Measurements from ENCODE around the gene TBC1D8.

TBC1D8 gene

DNA sequence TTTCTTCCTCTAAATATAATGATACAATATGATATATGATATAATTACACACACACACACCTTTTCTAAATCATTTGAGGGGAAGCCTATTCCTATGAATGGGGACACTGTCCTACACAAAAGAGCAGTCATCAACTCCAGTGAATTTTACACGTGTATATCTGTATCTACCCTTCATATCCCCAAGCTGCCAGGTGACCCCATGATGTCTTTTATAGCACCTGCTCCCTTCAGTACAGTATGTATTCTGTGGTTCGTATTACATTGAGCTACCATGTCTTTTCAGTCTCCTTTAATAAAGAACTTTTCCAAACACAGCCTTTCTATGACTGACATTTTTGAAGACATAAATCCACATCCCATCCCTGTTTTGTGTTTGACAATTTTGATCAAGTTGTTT lies 19.0 kb downstream of the TBC1D8 start:
- Histone ChIP-seq H3K9me3 (ENCODE audit: control insufficient read depth, insufficient read depth, low read length) (no peaks in the 10 kb centered on the region), H3K27me3 (ENCODE audit: control insufficient read depth, insufficient read depth, low read length) (no peaks in the 10 kb centered on the region), H3K36me3 (ENCODE audit: control insufficient read depth, insufficient read depth, low read length) (no peaks in the 10 kb centered on the region), H3K9ac (ENCODE audit: low read depth, low read length) (no peak overlapping the region), H3K4me3 (ENCODE audit: low read depth, low read length) (no peak overlapping the region), H3K27ac (ENCODE audit: low read depth, low read length) (no peak overlapping the region), H3K4me1 (ENCODE audit: control insufficient read depth, insufficient read depth, low read length) (peaks cover 6% of the 10 kb centered on the region)

DNA sequence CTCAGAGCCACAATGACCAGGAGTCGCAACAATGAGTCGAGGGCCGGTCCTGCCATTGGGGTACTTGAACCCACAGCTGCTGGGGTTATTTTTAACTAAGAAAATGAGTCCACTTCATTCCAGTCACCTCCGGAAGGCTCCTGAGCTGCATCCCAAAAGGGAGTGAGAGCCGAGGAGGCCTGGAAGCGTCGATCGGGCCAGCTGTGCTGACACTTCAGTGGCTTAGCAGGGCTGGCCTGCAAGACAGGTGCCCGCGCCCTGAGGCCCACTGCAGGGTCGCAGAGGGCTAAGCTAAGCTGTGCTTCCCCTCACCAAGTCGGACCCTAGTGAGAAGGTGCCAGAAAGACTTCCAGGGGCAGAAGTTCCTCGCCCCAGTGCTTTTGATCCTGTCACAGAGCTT lies 21.1 kb downstream of the TBC1D8 start:
- Histone ChIP-seq H3K9me3 (ENCODE audit: control insufficient read depth, insufficient read depth, low read length) (no peaks in the 10 kb centered on the region), H3K4me3 (ENCODE audit: low read depth, low read length) (no peak overlapping the region), H3K9ac (ENCODE audit: low read depth, low read length) (no peak overlapping the region), H3K27me3 (ENCODE audit: control insufficient read depth, insufficient read depth, low read length) (no peaks in the 10 kb centered on the region), H3K27ac (ENCODE audit: low read depth, low read length) (no peak overlapping the region), H3K4me1 (ENCODE audit: control insufficient read depth, insufficient read depth, low read length) (no peaks in the 10 kb centered on the region), H3K36me3 (ENCODE audit: control insufficient read depth, insufficient read depth, low read length) (no peaks in the 10 kb centered on the region)

DNA sequence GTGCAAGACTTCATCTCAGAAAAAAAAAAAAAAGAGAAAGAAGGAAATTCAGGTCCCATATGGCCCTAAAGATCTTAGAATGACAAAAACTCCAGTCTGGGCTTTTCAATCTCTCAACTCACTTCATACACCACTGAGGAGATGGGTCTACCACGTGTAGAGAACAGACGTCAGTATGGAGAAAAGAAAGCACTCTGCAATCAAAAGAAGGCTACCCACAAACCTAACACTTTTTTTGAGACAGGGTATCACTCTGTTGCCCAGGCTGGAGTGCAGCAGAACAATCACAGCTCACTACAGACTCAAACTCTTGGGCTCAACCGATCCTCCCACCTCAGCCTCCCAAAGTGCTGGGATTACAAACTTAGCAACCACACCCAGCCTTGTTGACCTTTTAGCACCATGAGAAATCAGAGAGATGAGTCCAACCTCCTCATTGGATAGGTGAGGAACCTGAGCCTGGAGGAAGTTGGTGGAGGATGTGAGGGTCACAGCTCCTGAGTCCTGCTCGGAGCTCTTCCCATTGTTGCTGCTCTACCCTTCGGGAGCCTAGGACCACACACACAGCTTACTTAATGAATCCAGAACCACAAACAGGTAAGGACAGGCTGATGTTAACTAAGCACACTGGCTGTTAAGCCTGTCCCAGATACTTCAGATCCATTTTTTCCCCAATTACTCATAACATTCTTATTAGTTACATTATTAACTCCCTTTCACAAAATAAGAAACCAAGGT lies 23.7 kb downstream of the TBC1D8 start:
- H3K27me3 ChIP-seq (ENCODE audit: control insufficient read depth, insufficient read depth, low read length), result no peaks in the 10 kb centered on the region
- H3K4me3 ChIP-seq (ENCODE audit: low read depth, low read length), result no peak overlapping the region
- H3K36me3 ChIP-seq (ENCODE audit: control insufficient read depth, insufficient read depth, low read length), result no peaks in the 10 kb centered on the region
- no peak overlapping the region for H3K27ac ChIP-seq (ENCODE audit: low read depth, low read length)
- no peaks in the 10 kb centered on the region for H3K9me3 ChIP-seq (ENCODE audit: control insufficient read depth, insufficient read depth, low read length)
- peaks cover 13% of the 10 kb centered on the region for H3K4me1 ChIP-seq (ENCODE audit: control insufficient read depth, insufficient read depth, low read length)
- H3K9ac ChIP-seq (ENCODE audit: low read depth, low read length), result no peak overlapping the region

DNA sequence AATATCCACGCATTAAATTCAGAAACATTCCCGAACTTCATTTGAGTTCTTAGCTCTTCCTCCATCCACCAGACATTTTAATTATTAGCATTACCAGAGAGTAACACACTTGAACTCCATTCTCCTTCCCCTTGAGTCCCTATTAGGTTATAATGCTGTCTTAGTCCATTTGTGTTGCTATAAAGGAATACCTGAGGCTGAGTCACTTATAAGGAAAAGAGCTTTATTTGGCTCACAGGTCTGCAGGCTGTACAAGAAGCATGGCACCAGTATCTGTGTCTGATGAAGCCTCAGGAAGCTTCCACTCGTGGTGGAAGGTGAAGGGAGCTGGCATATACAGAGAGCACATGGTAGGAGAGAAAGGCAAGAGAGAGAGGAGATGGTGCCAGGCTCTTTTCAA lies 25.4 kb downstream of the TBC1D8 start:
- Histone ChIP-seq H3K27ac (ENCODE audit: low read depth, low read length) (no peak overlapping the region), H3K27me3 (ENCODE audit: control insufficient read depth, insufficient read depth, low read length) (no peaks in the 10 kb centered on the region), H3K9ac (ENCODE audit: low read depth, low read length) (no peak overlapping the region), H3K4me3 (ENCODE audit: low read depth, low read length) (no peak overlapping the region), H3K36me3 (ENCODE audit: control insufficient read depth, insufficient read depth, low read length) (no peaks in the 10 kb centered on the region), H3K9me3 (ENCODE audit: control insufficient read depth, insufficient read depth, low read length) (no peaks in the 10 kb centered on the region), H3K4me1 (ENCODE audit: control insufficient read depth, insufficient read depth, low read length) (peaks cover 13% of the 10 kb centered on the region)

DNA sequence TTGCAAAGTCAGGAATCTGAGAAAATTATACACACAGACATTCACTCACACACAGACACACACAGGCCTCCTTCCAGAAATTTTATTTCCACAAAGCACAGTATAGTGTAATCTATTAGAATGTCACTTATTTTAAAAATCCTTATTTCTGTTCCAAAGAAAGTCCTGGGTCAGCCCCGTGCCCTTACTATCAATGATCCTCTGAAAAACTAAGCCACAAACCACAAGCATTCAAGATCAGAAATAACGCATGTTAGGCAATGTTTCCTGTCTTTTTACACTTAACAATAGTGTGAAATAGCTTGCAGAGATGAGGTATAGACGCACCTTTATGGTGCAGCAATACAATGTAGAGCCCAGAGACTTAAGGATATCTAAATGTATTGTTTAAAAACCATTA lies 25.8 kb downstream of the TBC1D8 start:
- Histone ChIP-seq H3K9ac (ENCODE audit: low read depth, low read length) (no peak overlapping the region), H3K27ac (ENCODE audit: low read depth, low read length) (no peak overlapping the region), H3K4me1 (ENCODE audit: control insufficient read depth, insufficient read depth, low read length) (peaks cover 13% of the 10 kb centered on the region), H3K9me3 (ENCODE audit: control insufficient read depth, insufficient read depth, low read length) (no peaks in the 10 kb centered on the region), H3K27me3 (ENCODE audit: control insufficient read depth, insufficient read depth, low read length) (no peaks in the 10 kb centered on the region), H3K36me3 (ENCODE audit: control insufficient read depth, insufficient read depth, low read length) (no peaks in the 10 kb centered on the region), H3K4me3 (ENCODE audit: low read depth, low read length) (no peak overlapping the region)

GRCh38 chr2:101124643-101125366 lies 26.4 kb downstream of the TBC1D8 start:
- H3K4me1 ChIP-seq (ENCODE audit: control insufficient read depth, insufficient read depth, low read length), result peaks cover 13% of the 10 kb centered on the region
- H3K9me3 ChIP-seq (ENCODE audit: control insufficient read depth, insufficient read depth, low read length), result no peaks in the 10 kb centered on the region
- H3K36me3 ChIP-seq (ENCODE audit: control insufficient read depth, insufficient read depth, low read length), result no peaks in the 10 kb centered on the region
- no peak overlapping the region for H3K4me3 ChIP-seq (ENCODE audit: low read depth, low read length)
- H3K9ac ChIP-seq (ENCODE audit: low read depth, low read length), result no peak overlapping the region
- H3K27me3 ChIP-seq (ENCODE audit: control insufficient read depth, insufficient read depth, low read length), result no peaks in the 10 kb centered on the region
- no peak overlapping the region for H3K27ac ChIP-seq (ENCODE audit: low read depth, low read length)

GRCh38 chr2:101123795-101124471 lies 27.2 kb downstream of the TBC1D8 start:
- H3K4me3 ChIP-seq (ENCODE audit: low read depth, low read length), result no peak overlapping the region
- no peak overlapping the region for H3K9ac ChIP-seq (ENCODE audit: low read depth, low read length)

DNA sequence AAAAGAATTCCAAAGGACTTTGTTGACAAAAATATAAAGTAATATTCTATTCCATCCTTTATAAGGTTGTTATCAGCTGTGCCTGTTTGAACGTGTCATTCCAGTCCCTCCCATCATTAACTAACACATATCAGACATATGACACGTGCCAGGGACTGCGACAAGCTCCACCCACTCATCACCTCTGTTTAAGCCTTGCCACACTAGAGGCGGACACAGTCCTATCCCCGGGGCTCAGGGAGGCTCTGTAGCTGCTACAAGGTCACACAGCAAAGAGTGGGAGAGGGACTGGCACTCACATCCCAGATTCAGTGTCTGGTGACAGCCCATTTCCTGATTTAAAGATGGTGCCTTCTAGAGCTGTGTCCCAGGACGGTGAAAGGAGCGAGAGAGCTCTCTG lies 30.0 kb downstream of the TBC1D8 start:
- Histone ChIP-seq H3K27me3 (ENCODE audit: control insufficient read depth, insufficient read depth, low read length) (no peaks in the 10 kb centered on the region), H3K9ac (ENCODE audit: low read depth, low read length) (no peak overlapping the region), H3K27ac (ENCODE audit: low read depth, low read length) (no peak overlapping the region), H3K36me3 (ENCODE audit: control insufficient read depth, insufficient read depth, low read length) (no peaks in the 10 kb centered on the region), H3K9me3 (ENCODE audit: control insufficient read depth, insufficient read depth, low read length) (no peaks in the 10 kb centered on the region), H3K4me1 (ENCODE audit: control insufficient read depth, insufficient read depth, low read length) (peaks cover 13% of the 10 kb centered on the region), H3K4me3 (ENCODE audit: low read depth, low read length) (no peak overlapping the region)

More at GRCh38 chr2:101123795-101124471, 27.2 kb downstream of the TBC1D8 start:
- Histone ChIP-seq H3K9me3 (ENCODE audit: control insufficient read depth, insufficient read depth, low read length) (no peaks in the 10 kb centered on the region), H3K27me3 (ENCODE audit: control insufficient read depth, insufficient read depth, low read length) (no peaks in the 10 kb centered on the region), H3K4me1 (ENCODE audit: control insufficient read depth, insufficient read depth, low read length) (peaks cover 13% of the 10 kb centered on the region), H3K27ac (ENCODE audit: low read depth, low read length) (no peak overlapping the region), H3K36me3 (ENCODE audit: control insufficient read depth, insufficient read depth, low read length) (no peaks in the 10 kb centered on the region)

GRCh38 chr2:101120124-101120996 lies 30.8 kb downstream of the TBC1D8 start:
- no peaks in the 10 kb centered on the region for H3K36me3 ChIP-seq (ENCODE audit: control insufficient read depth, insufficient read depth, low read length)

DNA sequence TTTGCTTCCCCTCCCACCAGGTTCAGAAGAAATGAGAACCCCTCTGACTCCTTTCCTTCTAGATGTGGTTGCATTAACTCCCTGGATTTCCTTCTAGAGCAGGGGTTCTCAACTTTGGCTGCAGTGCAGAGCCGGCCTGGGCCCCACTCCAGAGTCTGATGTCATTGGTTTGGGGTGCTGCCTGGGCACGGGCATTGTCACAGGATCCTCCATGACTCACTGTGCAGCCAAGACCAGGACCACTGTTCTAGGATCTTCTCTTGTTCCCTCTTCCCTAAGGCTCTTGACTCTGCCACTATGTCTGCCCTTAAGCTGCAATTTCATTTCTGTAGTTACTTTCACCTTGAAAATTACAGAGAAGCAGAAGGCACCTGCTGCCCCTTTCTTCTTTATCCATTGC lies 31.8 kb downstream of the TBC1D8 start:
- Histone ChIP-seq H3K27me3 (ENCODE audit: control insufficient read depth, insufficient read depth, low read length) (no peaks in the 10 kb centered on the region), H3K9ac (ENCODE audit: low read depth, low read length) (no peak overlapping the region), H3K36me3 (ENCODE audit: control insufficient read depth, insufficient read depth, low read length) (no peaks in the 10 kb centered on the region), H3K9me3 (ENCODE audit: control insufficient read depth, insufficient read depth, low read length) (no peaks in the 10 kb centered on the region), H3K27ac (ENCODE audit: low read depth, low read length) (no peak overlapping the region), H3K4me3 (ENCODE audit: low read depth, low read length) (no peak overlapping the region), H3K4me1 (ENCODE audit: control insufficient read depth, insufficient read depth, low read length) (peaks cover 19% of the 10 kb centered on the region)

More at GRCh38 chr2:101120124-101120996, 30.8 kb downstream of the TBC1D8 start:
- no peak overlapping the region for H3K27ac ChIP-seq (ENCODE audit: low read depth, low read length)
- H3K9ac ChIP-seq (ENCODE audit: low read depth, low read length), result no peak overlapping the region
- H3K4me1 ChIP-seq (ENCODE audit: control insufficient read depth, insufficient read depth, low read length), result peaks cover 16% of the 10 kb centered on the region
- H3K27me3 ChIP-seq (ENCODE audit: control insufficient read depth, insufficient read depth, low read length), result no peaks in the 10 kb centered on the region
- no peaks in the 10 kb centered on the region for H3K9me3 ChIP-seq (ENCODE audit: control insufficient read depth, insufficient read depth, low read length)
- H3K4me3 ChIP-seq (ENCODE audit: low read depth, low read length), result no peak overlapping the region

All from HUES48 (cell line).